Nephron progenitor cell (in vitro differentiated cells): Measurements from ENCODE around the gene TBC1D25.

Experiments used
- DNase-seq: peaks from one replicate; pipeline ENCODE4 v3.0.0; 2021
- H3K27ac Mint-ChIP-seq: 2 replicates; pipeline ENCODE4 v1.8.0; 2021; ENCODE audit warnings: mild to moderate bottlenecking, moderate library complexity, mixed read lengths
- H3K27me3 Mint-ChIP-seq: 2 replicates; pipeline ENCODE4 v1.8.0; 2021; ENCODE audit warnings: mild to moderate bottlenecking, low read depth, mixed read lengths; ENCODE audit not compliant: poor library complexity
- H3K36me3 Mint-ChIP-seq: 2 replicates; pipeline ENCODE4 v1.8.0; 2021; ENCODE audit warnings: low read depth, mixed read lengths
- H3K4me1 Mint-ChIP-seq: 2 replicates; pipeline ENCODE4 v1.8.0; 2021; ENCODE audit warnings: mixed read lengths
- H3K4me3 Mint-ChIP-seq: 2 replicates; pipeline ENCODE4 v1.8.0; 2021; ENCODE audit warnings: mild to moderate bottlenecking, moderate library complexity, mixed read lengths
- H3K9me3 Mint-ChIP-seq: 2 replicates; pipeline ENCODE4 v1.8.0; 2021; ENCODE audit warnings: mild to moderate bottlenecking, moderate library complexity, mixed read lengths
- TF ChIP-seq, protein P1 (sequence below): fragments of 200-600 bp; sonication (generic); IDR thresholded peaks from 2 replicates; pipeline ENCODE4 v1.5.0; 2021; ENCODE audit warnings: antibody characterized with exemption

Gene TBC1D25

DNA sequence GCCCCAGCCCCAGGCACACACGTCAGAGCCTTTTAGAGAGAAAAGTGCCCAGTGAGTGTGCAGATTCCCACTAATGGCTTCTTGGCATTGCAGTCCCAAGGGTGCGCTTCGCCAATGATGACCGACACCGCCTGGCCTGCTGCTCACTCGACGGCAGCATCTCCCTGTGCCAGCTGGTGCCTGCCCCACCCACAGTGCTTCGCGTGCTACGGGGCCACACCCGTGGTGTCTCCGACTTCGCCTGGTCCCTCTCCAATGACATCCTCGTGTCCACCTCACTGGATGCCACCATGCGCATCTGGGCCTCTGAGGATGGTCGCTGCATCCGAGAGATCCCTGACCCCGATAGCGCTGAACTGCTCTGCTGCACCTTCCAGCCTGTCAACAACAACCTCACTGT lies 60.7 kb downstream of the TBC1D25 start:
- Mint-ChIP-seq H3K4me3 (no peak overlapping the region), H3K27me3 (peaks cover 6% of the 10 kb centered on the region), H3K9me3 (peaks cover 60% of the 10 kb centered on the region), H3K4me1 (peaks cover 13% of the 10 kb centered on the region), H3K27ac (no peak overlapping the region), H3K36me3 (peaks cover 20% of the 10 kb centered on the region)
- TF ChIP-seq, protein P1, sequence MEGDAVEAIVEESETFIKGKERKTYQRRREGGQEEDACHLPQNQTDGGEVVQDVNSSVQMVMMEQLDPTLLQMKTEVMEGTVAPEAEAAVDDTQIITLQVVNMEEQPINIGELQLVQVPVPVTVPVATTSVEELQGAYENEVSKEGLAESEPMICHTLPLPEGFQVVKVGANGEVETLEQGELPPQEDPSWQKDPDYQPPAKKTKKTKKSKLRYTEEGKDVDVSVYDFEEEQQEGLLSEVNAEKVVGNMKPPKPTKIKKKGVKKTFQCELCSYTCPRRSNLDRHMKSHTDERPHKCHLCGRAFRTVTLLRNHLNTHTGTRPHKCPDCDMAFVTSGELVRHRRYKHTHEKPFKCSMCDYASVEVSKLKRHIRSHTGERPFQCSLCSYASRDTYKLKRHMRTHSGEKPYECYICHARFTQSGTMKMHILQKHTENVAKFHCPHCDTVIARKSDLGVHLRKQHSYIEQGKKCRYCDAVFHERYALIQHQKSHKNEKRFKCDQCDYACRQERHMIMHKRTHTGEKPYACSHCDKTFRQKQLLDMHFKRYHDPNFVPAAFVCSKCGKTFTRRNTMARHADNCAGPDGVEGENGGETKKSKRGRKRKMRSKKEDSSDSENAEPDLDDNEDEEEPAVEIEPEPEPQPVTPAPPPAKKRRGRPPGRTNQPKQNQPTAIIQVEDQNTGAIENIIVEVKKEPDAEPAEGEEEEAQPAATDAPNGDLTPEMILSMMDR, result no peak
- no peak for DNase-seq

DNA sequence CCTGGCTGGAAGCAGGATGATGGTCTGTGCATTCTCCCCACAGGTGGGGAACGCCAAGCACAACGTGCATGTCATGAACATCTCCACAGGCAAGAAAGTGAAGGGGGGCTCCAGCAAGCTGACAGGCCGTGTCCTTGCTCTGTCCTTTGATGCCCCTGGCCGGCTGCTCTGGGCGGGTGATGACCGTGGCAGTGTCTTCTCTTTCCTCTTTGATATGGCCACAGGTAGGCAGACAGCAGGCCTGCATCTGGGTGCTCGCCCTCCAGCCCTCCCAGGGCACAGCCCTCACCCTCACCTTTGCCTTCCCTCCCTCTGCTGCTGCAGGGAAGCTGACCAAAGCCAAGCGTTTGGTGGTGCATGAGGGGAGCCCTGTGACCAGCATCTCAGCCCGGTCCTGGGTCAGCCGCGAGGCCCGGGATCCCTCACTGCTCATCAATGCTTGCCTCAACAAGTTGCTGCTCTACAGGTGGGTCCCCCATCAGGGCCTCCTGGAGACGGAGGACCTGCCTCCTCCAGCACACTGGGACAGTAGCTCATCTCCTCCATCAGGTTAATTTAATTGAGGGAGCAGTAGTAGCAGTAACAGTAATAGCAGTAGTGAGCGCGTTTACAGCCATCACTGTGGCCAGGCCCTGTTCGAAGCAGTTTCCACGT lies 62.4 kb downstream of the TBC1D25 start:
- no peak overlapping the region for H3K4me3 Mint-ChIP-seq
- peaks cover 23% of the 10 kb centered on the region for H3K36me3 Mint-ChIP-seq
- peaks cover 63% of the 10 kb centered on the region for H3K9me3 Mint-ChIP-seq
- no peak overlapping the region for H3K27ac Mint-ChIP-seq
- no peak for DNase-seq
- TF ChIP-seq, protein P1, result no peak
- peaks cover 15% of the 10 kb centered on the region for H3K4me1 Mint-ChIP-seq
- H3K27me3 Mint-ChIP-seq, result peaks cover 6% of the 10 kb centered on the region

DNA sequence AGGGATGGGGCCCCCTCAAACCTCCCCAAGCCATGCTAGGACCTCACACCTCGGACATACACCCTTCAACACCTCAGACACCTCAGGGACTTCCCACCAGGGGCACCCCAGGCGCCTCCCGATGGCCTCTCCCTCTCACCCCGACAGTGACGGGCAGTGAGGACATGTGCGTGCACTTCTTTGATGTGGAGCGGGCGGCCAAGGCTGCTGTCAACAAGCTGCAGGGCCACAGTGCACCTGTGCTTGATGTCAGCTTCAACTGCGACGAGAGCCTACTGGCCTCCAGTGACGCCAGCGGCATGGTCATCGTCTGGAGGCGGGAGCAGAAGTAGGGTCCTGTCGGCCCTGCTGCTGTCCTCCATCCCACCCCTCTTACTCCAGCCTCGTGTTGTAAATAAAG lies 65.2 kb downstream of the TBC1D25 start:
- Mint-ChIP-seq H3K36me3 (peaks cover 23% of the 10 kb centered on the region), H3K4me3 (no peak overlapping the region), H3K27ac (no peak overlapping the region), H3K27me3 (peaks cover 3% of the 10 kb centered on the region), H3K9me3 (peaks cover 54% of the 10 kb centered on the region), H3K4me1 (peaks cover 5% of the 10 kb centered on the region)
- DNase-seq, result no peak
- TF ChIP-seq, protein P1, result no peak

DNA sequence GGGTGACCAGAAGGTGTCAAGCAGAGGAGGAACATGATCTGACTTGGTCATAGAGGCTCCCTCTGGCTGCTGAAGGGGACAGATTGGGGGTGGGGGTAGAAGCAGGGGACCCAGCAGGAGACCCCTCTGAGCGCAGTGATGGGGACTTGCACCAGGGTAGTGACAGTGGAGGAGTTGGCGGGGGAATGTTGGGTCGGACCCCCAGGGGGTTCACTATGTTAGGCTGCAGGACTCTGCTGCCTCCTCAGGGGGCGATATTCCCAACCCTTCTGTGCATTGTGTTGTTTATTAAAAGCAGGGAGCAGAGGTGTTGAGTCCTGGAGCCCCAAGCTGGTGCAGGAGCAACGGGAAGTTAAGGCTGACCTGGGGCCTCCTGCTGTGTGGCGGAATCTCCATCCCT lies 66.6 kb downstream of the TBC1D25 start:
- Mint-ChIP-seq H3K27me3 (peaks cover 3% of the 10 kb centered on the region), H3K4me3 (no peak overlapping the region), H3K9me3 (peaks cover 60% of the 10 kb centered on the region), H3K36me3 (peaks cover 23% of the 10 kb centered on the region), H3K27ac (no peak overlapping the region), H3K4me1 (peaks cover 5% of the 10 kb centered on the region)
- TF ChIP-seq, protein P1, result no peak
- DNase-seq, result no peak

DNA sequence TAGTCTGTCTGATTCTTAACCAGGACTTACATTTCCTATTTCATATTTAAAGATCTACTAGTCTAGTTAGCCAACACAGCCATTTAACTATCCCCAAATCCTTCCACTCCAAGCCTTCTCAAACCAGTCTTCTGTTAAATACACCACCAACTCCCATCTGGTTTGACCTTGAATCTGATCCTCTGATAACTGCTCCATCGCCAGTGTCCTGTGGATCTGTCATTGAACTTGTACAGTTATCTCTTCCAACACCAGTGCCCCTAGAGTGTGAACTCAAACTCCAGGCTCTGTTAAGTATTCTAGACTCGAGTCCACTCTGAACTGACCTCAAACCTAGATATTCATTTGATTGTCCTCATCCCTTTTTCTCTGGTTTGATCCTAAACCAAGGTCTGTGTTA lies 72.2 kb downstream of the TBC1D25 start:
- Mint-ChIP-seq H3K4me1 (peaks cover 4% of the 10 kb centered on the region), H3K9me3 (peaks cover 66% of the 10 kb centered on the region), H3K36me3 (no peaks in the 10 kb centered on the region), H3K27ac (no peak overlapping the region), H3K27me3 (peaks cover 3% of the 10 kb centered on the region), H3K4me3 (no peak overlapping the region)
- DNase-seq, result no peak
- TF ChIP-seq, protein P1, result no peak
